Posterior vena cava (tissue), 2 donors: ENCODE data around the gene LMBRD1. TPM values are rescaled to one million over a fixed set of nuclear protein-coding genes. Genes with fewer than 3 reads are reported as not detected.
"Not testable (repeated sequence)": the region's sequence is repeated elsewhere in the genome, so short reads cannot be mapped to it uniquely, and the experiment has no call there.

ENCODE experiments used
- DNase-seq: peaks from one replicate; pipeline ENCODE4 v3.0.0-alpha.2; 2020; ENCODE audit warnings: low spot score
- intact Hi-C, 2 donors: fragments of 100-400 bp; cut with DNase I; formaldehyde crosslinking; loops; one replicate each; pipeline versions ENCODE4 v1.14.1 to v1.14.2; 2022 to 2023
- long read RNA-seq, 2 donors: library from polyadenylated mRNA; unstranded; transcript quantifications; one replicate each; pipeline ENCODE4 v2.0.0, GENCODE V29; 2020 to 2021
- total RNA-seq, 2 donors: library from RNA; stranded (reverse); fragmentation: NEBNext Ultra II Directional; extraction: Animal tissue kit (Norgen Biotek cat#: 25700); gene quantifications; one replicate each; pipeline ENCODE4 v1.2.1, GENCODE V29; 2021
- donor health status: DM: yes; HTN: yes; CAD: no.
- donor health status: DM: yes; HTN: yes; CAD: no.

LMBRD1 gene
- total RNA-seq = 10 to 100 TPM; 42.9 to 46.8 TPM
- long read RNA-seq, donor 1, transcript LMBRD1-202 (16 exons, 2,264 nt) = major isoform, 8 of 16 reads
- long read RNA-seq, donor 1, partial matches to known transcripts = 2 of 16 reads
- long read RNA-seq, donor 1, other reads (novel, unspliced or antisense) = 3 of 16 reads
- long read RNA-seq, donor 2, transcript LMBRD1-202 (16 exons, 2,264 nt) = major isoform, 22 of 32 reads
- long read RNA-seq, donor 2, partial matches to known transcripts = 5 of 32 reads
- long read RNA-seq, donor 2, other reads (novel, unspliced or antisense) = 2 of 32 reads

- intact Hi-C loops = no loop called here
- peak; percentile 99 for DNase-seq
These were observed at the start of gene LMBRD1 for GRCh38 chr6:69796642-69797390. Gene LMBRD1 (minus strand): TSS chr6:69797010. CDS start chr6:69796881, 129 bp downstream.

- no peak for DNase-seq
- intact Hi-C loops = no loop called here
These were observed 49.5 kb upstream of the LMBRD1 start for GRCh38 chr6:69846312-69846711.

GRCh38 chr6:69843189-69843588, 46.4 kb upstream of the LMBRD1 start:
- intact Hi-C loops = no loop called here

GRCh38 chr6:69841862-69842261, 45.1 kb upstream of the LMBRD1 start:
- intact Hi-C loops = no loop called here
- DNase-seq = no peak

More at GRCh38 chr6:69843189-69843588, 46.4 kb upstream of the LMBRD1 start:
- no peak for DNase-seq

- no peak for DNase-seq
- intact Hi-C loops = no loop called here
These were observed 38.8 kb upstream of the LMBRD1 start for GRCh38 chr6:69835414-69836179.

GRCh38 chr6:69832558-69832957, 35.7 kb upstream of the LMBRD1 start:
- intact Hi-C loops = no loop called here
- no peak for DNase-seq

GRCh38 chr6:69827276-69827893, 30.6 kb upstream of the LMBRD1 start:
- intact Hi-C loops = no loop called here
- no peak for DNase-seq

- no peak for DNase-seq
- intact Hi-C loops = no loop called here
These were observed 29.1 kb upstream of the LMBRD1 start for GRCh38 chr6:69825904-69826303.

GRCh38 chr6:69824355-69824754, 27.5 kb upstream of the LMBRD1 start:
- intact Hi-C loops, DNase-seq: not testable (repeated sequence)

GRCh38 chr6:69820438-69820837, 23.6 kb upstream of the LMBRD1 start:
- intact Hi-C loops = no loop called here
- DNase-seq = no peak

GRCh38 chr6:69820018-69820417, 23.2 kb upstream of the LMBRD1 start:
- intact Hi-C loops = no loop called here
- DNase-seq = no peak

GRCh38 chr6:69819138-69819537, 22.3 kb upstream of the LMBRD1 start:
- intact Hi-C loops = no loop called here
- DNase-seq = no peak

GRCh38 chr6:69818223-69818930, 21.6 kb upstream of the LMBRD1 start:
- intact Hi-C loops = no loop called here
- no peak for DNase-seq

- intact Hi-C loops = no loop called here
- no peak for DNase-seq
These were observed 20.5 kb upstream of the LMBRD1 start for GRCh38 chr6:69817358-69817757.

GRCh38 chr6:69816569-69816968, 19.8 kb upstream of the LMBRD1 start:
- DNase-seq = no peak
- intact Hi-C loops = no loop called here

GRCh38 chr6:69816026-69816425, 19.2 kb upstream of the LMBRD1 start:
- intact Hi-C loops = no loop called here

GRCh38 chr6:69813508-69813907, 16.7 kb upstream of the LMBRD1 start:
- intact Hi-C loops = no loop called here

More at GRCh38 chr6:69816026-69816425, 19.2 kb upstream of the LMBRD1 start:
- no peak for DNase-seq

GRCh38 chr6:69812746-69813427, 16.1 kb upstream of the LMBRD1 start:
- no peak for DNase-seq
- intact Hi-C loops = no loop called here

More at GRCh38 chr6:69813508-69813907, 16.7 kb upstream of the LMBRD1 start:
- DNase-seq = no peak
